HG02798 (cell line): ENCODE measurements around the gene LRP1.
A peak's percentile ranks its signal among the peaks of the same experiment; 100 is the strongest.

ENCODE experiments used
- ATAC-seq: cut with Tn5 transposase; IDR thresholded peaks from one replicate; pipeline ENCODE4 v1.9.1; 2021; ENCODE audit warnings: mild to moderate bottlenecking; ENCODE audit not compliant: unreplicated experiment, poor library complexity

LRP1 gene

DNA sequence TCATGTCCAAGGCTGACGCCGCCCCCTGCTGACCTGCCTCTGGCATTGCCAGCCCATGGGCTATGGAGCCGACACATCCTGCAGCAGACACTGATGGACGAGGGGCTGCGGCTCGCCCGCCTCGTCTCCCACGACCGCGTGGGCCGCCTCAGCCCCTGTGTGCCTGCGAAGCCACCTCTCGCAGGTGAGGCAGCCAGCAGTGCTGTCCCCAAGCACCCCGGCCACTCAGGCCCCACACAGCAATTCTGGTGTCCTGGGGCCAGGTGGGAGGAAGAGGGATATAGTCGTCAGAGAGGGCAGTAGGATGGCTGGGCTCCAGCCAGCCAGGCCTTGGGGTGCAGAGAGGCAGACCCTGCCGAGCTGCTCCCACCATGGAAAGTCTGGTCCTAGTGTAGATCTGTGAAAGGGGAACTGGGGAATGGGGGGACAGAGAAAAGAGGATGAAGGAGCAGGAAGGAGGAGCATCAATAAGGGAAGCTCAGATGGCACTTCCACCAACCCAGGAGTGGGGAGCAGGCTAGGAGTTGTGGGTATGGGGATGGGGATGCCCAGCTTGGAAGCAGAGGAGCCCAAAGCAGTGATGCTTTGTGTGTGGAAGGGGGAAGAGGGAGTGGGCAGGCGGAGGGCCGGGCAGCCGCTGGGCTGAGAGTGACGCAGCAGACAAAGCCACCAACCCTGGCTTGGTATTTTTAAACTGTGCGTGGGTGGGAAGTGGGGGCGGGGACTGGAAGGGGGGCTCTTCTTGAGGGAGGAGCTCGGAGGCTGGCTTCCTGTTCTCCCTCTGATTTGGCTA is 34.7 kb upstream of the LRP1 start:
- peak; percentile 40 for ATAC-seq

DNA sequence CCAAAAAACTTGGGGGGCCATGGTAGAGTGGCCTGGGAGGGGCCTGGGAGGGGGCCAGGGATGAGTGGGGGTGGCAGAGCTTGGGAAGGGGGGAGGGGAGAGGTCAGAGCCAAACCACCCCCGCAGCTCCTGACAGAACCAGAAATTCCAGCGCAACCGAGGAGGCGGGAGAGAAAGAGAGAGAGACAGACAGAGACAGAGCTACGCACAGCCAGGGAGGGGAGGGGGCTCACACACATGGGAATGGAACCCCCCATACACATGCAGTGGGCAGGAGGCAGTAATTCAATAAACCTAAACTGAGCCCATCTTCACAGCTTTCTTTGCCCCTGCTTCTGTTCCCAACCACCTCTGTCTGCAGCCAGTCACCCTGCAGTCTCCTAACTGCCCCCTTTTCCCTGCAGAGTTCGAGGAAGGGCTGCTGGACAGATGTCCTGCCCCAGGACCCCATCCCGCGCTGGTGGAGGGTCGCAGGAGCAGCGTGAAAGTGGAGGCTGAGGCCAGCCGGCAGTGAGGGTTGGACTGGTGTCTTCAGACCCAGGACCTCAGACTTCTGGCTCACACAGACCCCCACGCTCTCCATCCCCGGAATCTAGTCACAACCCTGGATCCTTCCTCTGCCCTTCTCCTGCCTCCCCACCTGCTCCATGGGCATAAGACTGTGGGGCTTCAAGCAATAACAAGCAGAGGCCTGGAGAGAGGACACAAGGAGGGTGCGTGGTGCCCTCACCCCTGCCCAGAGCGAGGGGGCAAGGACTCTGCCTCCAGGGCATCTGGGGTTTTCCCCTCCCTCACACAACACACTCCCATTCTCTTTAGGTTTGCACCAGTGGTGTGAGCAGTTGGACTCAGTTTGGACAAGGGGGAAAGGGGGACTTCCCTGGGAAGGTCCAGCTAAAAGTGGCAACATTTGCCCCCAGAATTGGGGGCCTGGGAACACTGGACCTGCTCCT is 33.8 kb upstream of the LRP1 start:
- no peak for ATAC-seq

DNA sequence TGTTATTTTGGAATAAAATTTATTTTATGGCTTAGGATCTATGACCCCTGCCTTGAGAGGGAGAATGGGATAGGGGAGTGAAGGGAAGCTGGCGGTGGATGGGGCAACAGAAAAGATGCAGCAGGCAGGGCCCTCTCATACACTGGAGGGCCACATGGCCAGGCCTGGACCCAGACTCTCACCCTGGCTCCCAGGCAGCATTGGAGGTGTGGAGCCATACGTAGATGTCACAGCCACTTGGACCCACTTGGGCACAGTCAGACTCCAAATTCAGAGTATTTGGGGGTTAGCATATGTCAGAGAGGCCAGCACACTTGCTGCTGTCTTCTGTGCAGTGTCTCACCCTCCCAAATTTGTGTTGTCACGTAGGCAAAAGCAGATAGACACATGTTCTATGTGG is 32.8 kb upstream of the LRP1 start:
- no peak for ATAC-seq

DNA sequence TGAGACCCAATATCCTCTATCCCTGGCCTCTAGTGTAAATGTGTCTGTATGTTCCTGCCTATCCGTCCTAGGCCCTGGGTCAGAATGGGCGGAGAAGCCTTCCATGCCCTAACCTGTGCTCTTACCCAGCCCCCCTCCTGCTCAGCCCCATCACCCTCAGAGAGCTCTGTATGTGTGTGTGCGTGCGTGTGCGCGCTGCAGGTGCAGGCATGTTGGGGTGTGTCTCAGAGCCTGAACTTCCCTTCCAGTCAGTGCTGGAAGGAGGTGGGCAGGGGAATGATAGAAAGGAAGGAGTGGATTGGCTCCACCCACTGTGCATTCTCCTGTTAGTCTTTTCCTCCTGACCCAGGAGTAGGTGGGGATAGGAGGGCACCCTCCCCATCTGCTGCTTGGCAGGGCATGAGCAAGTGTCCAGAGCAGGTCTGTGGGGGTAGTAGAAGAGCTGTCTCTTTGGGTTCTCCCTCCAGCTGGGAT is 32.1 kb upstream of the LRP1 start:
- no peak for ATAC-seq

DNA sequence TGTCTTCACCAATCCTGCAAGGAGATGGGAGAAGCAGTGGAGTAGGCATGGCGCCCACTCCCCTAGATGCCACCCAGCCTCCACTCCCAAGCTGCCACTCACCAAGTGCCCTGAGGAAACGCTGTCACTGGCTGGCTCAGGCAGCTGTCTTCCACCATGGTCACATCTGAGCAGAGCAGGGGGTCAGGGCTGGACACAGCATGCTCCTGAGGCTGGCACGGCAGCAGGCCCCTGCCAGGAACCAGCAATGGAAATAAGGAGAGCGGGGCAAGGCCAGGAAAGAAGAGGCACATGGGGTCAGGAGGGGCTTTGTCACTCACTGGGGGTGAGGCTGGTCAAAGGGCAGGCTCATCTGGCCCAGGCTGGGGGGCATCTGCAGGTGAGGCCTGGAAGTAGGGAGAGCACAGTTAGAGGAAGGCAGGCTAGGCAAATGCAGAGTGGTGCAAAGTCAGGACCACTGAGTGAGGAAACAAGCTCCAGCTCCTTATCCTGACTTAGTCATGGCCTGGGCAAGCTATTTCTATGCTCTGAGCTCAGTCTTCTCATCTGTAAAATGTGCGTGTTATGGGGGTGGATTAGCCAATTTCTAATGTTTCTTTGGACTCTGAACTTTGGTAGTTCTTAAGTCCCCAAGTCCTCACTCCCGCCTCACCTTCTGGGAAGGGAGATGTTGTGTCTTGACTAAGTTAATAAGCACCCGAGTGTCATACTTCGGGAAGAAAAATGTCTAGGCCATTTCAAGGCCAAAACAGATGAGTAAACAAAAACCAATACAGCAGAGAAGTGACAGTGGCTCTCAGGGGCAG is 31.3 kb upstream of the LRP1 start:
- ATAC-seq, result no peak

DNA sequence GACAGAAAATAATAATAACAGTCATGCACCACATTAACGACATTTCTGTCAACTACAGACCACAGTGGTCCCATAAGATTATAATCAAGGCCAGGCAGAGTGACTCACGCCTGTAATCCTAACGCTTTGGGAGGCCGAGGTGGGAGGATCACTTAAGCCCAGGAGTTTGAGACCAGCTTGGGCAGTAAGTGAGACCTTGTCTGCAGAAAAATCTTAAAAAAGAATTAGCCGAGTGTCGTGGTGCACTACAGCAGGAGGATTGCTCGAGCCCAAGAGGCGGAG is 30.8 kb upstream of the LRP1 start:
- ATAC-seq, result no peak

DNA sequence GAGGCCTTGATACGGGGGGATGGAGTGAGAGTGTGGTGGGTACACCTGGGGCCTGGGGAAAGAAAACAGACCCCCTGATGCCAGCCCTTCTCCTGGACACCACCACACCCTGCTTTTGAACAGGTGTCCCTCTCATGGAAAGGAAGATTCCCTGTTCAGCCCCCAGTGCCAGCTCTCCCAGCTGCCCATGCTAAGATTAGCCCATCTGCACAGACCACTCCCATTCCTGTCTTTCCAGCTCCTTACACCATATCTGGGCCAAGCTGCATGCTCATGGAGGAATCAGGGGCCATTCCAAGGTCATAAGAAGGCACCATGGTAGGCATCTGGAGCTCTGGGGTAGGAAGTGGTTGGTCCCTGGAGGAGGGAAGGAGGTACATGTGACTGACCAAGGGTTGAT is 29.7 kb upstream of the LRP1 start:
- no peak for ATAC-seq

DNA sequence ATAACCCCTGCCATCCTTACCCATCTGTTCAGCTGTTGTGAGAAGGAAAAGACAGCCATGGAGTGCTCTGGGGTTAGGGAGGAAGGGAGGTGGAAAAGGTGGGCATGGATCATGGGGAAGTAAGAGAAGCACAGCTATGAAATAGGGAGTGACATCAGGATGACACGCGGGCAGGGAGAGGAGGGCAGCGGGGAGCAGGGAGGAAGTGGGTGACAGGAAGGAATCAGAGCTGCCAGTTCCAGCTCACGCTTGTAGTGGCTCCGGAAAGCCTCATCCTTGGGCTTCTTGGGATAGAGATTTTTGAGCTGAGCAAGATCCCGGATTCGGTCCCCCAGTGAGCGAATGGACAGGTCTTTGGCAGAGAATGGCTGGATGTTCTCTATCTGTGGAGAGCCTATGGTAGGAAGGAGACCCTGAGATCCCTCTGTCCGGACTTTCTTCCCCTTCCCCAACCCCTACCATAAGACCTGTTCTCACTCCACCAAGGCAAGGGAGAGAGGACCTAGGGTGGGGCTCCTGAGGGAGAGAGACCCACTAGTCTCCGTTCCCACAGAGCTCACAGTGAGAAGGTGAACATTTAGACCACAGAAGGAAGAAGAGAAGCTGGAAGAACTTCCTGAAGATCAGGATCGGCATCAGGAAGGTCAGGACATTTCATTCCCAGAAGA is 29.1 kb upstream of the LRP1 start:
- no peak for ATAC-seq

DNA sequence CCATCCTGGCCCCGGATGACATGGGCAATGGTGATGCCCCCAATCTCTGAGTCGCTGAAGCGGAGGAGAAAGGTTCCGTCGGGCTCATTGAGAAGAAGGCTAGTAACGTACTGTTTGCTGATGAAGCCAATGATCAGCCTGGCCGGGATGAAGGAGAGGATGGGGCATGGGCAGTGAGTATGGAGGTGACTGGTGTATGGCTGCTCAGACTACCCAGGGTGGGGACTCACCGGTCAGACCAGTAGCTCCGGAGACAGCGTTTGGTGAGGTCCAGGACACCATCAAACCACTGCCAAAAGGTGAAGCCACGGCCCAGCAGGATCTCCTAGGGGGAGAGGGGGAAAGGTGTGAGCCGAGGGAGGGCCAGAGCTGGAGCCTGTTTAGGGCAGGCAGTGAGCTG is 28.5 kb upstream of the LRP1 start:
- ATAC-seq, result no peak

DNA sequence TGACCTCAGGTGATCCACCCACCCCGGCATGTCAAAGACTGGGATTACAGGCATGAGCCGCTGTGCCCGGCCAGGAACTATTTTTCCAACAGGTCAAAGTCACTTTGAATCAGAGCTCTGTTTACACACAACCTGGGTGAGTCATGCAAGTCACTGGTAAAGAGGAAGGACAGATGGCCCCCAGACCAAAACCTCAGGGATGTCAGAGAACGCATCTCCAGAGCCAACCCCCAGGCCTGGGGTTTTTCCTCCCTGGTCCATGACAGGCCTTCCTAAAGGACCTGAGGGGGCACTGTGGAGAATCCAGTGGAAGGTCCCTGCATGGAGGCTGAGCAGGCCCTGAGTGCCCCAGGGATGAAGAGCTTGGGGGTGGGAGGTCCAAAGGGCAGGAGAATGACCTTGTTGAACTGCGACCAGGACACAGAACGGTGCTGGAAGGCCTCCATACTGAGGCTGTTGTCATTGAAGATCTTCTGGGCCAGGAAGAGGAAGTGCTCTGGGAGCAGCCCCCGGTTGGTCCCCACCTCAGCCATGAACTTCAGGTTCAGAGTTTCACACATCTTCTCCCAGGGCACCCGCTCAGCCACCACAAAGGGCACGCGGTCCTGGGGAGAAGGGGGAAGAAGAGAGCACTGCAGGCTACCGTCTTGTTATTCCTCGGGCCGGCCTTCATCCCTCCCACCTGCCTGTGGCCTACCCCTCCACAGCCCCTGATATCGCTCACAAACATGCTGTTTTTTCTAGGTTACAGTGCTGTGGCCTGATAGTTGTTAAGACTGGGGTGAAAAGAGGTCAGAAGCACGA is 26.2 kb upstream of the LRP1 start:
- no peak for ATAC-seq

DNA sequence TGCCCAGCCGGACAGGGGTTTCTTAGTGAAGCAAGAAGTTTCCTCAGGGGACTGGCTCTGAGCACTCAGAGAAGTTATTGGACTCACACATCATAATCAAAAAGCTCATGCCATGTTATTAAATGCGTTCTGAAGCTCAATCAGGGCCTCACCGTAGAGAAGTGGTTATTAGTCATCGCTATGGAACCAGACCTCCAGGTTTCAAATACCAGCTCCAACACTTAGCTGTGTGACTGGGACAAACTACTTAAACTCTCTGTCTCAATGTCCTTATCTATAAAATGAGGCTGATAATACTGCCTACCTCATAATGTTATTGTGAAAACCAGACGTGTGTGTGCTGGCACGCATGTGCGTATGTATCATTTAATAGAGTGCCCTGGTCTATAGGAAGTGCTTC is 24.4 kb upstream of the LRP1 start:
- ATAC-seq, result no peak

DNA sequence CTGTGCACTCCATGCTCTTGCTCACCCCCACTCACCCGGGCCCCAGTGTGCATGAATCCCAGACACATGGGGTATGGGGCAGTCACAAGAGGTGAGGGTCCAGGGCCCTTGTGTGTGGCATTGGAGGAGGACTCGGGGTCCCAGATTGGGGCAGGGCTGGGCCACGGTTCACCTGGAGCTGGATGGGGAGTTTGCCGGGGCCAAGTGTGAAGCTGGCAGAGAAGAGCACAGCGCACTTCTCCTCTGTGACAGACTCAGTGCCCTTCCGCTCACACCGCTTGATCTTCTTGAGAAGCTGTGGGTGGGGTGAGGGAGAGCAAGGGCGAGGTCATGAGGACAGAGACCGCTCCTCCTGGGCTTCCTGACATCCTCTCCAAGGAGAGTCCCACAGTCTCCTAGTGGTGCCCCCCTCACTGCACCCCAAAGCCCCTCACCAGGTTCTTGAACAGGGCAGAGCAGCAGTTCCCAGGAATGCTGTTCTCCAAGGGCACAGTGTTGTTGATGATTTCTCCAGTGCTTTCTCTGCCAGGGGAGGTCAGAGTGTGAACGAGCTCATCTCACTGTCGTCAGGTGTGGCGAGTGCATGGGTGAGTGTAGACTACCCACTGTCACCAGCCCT is 23.9 kb upstream of the LRP1 start:
- no peak for ATAC-seq

DNA sequence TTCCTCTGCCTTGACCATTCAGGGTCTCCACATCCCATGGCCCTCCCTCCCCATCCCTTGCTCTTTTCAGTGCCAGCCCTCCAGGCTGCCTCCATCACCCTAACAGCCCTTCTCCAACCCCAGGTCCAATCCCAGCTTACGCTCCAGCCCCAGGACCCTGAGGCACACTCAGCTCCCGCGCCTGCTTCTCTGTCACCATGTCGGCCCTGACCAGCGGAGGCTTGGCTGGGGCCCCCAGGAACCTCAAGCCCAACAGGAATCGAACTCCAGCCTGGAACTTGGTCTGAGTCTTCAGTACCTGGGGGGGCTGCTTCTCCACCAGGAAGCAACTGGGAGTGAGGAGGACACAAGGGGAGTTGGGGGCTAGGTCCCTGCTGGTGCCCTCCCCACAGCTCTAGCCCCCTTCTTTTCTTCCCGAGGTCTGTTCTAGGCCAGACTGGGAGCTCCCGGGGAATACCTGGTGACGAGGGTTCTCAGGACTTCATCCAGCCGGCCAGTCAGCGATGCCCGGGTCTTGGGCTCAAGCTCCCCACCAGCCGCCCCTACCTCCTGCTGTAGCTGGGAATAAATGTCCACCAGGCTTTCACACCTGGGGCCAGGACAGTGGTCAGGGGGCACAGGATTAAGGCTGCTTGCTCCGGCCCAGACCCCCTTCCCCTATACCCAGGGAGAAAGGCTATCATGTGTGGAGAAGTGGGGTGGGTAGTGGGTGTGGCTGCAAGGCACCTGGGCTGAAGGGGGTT is 23.1 kb upstream of the LRP1 start:
- no peak for ATAC-seq

DNA sequence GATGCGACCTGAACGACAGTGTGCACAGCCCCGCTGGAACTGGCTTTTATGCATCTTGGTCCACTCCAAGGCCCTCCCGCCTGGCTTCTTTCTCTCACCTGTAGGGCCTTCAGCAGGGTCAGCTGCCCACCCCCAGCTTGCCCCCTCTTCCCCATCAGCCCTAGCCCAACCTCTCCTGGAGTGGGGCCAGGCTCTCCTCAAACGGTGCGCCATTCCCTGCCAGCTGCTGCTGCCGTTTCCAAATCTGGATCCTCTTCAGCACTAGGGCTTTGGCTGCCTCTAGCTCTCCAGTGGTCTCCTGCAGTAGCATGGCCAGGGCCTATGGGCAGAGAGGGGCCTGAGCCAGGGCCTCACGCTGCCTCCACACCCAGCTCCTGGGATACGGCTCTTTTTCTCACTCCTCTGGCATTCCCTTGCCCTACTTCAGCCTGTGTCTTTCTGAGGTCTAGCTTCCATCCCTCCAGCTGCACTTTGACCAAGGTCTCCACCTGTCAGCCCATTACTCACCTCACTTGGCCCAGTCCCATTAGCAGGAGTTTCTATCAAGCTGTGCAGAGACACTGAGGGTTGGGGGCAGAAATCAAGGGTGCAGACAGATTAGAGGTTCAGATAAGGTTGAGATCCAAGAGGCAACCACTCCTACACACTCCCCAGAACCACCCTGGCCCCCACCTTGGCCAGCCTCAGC is 22.1 kb upstream of the LRP1 start:
- no peak for ATAC-seq

DNA sequence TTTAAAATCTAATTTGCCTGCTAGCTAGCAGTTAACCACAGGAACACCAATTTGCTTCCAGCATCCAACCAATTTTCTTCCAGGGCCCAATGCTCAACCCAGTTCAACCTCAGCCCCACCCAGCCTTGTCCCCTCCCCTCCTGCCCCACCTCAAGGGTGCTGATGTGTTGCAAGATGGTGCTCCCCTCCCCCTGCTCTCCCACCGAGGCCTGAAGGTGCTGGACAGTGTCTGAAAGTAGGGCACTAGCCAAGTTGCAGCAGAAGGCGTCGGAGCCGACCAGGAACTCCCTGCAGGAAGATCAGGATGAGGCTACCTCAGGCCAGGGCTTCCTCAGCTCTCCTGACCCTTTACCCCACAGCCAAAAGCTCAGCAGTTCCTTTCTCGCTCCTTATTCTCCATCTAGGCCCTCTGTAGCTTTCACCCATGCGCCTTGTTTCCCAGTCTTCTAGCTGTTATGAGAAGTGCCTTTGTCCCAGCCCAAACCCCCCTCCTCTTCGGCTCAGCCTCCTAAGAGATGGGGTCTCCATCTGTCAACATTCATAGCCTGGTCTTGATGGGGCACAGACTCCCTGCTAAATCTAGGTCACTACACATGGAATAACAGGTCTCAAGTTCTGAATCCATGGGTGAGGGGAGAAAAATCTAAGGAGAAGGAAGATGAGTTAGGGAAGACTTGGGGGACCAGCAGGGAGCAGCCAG is 20.7 kb upstream of the LRP1 start:
- ATAC-seq, result no peak

DNA sequence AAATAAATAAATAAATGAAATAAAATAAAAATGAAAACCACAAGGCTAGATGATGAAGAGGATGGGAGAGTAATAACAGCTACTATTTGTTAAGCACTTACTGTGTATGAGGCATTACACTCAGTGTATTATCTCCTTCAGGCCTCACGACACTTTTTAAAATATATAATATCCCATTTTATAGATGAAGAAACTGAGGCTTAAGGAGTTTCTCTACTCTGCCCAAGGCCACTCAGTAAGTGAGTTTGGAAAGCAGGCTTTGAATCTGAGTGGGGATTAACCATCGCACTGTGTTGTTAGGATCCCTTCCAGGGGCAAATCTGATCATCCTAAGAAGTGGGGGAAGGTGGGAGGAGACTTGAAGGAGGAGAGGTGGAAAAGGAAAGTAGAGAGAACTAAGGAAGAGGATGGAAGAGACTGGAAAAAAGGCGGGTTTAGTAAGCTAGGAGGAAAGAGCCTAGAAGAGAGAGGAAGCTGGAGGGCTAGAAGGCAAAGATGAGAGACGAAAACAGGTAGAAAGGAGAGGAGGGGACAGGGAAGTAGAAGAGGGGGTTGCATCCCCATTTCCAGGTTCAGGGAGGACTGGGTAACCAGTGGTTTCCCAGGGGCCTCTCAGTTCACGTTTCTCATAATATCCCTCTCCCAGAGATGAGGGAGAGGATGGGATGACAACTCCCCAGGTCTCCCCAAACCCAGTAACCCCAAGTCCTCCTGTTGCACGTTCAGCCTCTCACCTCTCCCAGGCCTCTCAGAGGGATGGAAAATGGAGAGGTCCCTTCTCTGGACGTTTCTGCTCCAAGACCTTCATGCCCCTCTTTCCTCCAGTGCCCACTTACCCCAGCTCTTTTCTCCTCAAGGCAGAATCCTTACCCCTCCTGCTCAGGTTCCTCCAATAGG is 18.8 kb upstream of the LRP1 start:
- ATAC-seq, result no peak
